Karpas-422 (cell line): ENCODE data around the gene SESN2. TPM values are rescaled to one million over a fixed set of nuclear protein-coding genes. Genes with fewer than 3 reads are reported as not detected.

Experiments used
- total RNA-seq: library from RNA; depleted of rRNA; stranded (reverse); fragments of >200 nt; shearing (Covaris generic); gene quantifications from 2 replicates; pipeline ENCODE4 v1.2.3, GENCODE V29; 2014; ENCODE audit warnings: low replicate concordance; rRNA removed

Gene SESN2
- total RNA-seq, 1 experiment from 2014 or later, result 35.1 TPM

Other genes with a start within 250 kb of the SESN2 start
- 17.0 and 28.3 TPM in 2 replicates for gene EYA3, start 170.9 kb upstream of the SESN2 start, total RNA-seq
- gene PTAFR, start 82.8 kb upstream of the SESN2 start, total RNA-seq, result 37.8 and 74.2 TPM in 2 replicates
- 56.9 and 71.8 TPM in 2 replicates for gene DNAJC8, start 26.5 kb upstream of the SESN2 start, total RNA-seq
- 248 and 524 TPM in 2 replicates for gene ATP5IF1, start 23.4 kb upstream of the SESN2 start, total RNA-seq
- 27.6 and 29.4 TPM in 2 replicates for gene MED18, start 69.5 kb downstream of the SESN2 start, total RNA-seq
- gene PHACTR4, start 110.2 kb downstream of the SESN2 start, total RNA-seq, result 8.5 and 10.0 TPM in 2 replicates
- 27.5 and 49.7 TPM in 2 replicates for gene RCC1, start 246.5 kb downstream of the SESN2 start, total RNA-seq